ENCODE data around the gene MAD1L1.

DNA sequence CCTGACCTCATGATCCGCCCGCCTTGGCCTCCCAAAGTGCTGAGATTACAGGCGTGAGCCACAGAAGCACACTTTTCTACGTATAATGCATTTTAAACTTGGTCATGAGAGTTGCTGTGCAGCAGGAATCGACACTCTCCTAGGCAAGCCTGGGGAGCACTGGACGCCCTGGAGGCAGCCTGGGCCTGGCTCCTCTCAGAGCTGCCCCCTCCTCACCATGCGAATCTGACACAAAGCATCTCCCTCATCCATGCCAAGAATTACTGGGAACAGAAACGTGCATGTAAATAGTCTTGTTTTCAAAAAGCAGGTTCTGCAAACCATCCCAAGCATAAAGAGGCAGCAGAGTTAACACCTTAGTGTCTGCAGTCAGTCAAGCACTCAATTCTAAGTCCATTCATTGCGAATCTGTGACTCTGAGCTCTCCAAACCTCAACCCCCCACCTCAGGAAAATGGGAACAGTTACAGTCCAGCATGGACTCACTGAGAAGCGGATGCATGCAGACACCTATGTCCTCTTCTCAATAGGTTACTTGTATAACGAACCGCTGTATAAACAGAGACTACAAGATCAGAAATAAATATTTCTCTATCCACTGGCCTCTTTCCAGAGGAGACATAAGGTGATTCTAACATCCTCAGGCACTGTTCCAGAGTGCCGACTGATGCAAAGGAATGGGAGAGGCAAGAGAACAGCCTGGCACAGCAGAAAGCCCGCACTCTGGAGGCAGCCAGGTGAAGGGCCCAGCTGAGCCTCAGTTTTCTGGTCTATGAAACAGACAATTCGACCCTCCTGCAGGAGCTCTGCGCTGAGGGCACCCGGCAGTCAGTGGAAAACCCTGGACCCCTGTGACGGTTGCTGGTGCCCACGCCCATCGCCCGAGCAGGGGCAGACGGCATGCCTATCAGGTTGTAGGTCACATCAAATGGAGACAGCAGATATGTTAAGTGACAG, 68.9 kb downstream of the MAD1L1 start:
- TF ChIP-seq, protein P1, sequence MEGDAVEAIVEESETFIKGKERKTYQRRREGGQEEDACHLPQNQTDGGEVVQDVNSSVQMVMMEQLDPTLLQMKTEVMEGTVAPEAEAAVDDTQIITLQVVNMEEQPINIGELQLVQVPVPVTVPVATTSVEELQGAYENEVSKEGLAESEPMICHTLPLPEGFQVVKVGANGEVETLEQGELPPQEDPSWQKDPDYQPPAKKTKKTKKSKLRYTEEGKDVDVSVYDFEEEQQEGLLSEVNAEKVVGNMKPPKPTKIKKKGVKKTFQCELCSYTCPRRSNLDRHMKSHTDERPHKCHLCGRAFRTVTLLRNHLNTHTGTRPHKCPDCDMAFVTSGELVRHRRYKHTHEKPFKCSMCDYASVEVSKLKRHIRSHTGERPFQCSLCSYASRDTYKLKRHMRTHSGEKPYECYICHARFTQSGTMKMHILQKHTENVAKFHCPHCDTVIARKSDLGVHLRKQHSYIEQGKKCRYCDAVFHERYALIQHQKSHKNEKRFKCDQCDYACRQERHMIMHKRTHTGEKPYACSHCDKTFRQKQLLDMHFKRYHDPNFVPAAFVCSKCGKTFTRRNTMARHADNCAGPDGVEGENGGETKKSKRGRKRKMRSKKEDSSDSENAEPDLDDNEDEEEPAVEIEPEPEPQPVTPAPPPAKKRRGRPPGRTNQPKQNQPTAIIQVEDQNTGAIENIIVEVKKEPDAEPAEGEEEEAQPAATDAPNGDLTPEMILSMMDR (conservative IDR thresholded peaks at IDR 0.05; ENCODE audit: low read length) = no peak
- no peak for TF ChIP-seq EZH2phosphoT487 (IDR thresholded peaks at IDR 0.05; ENCODE audit: borderline replicate concordance, low read depth, low read length)

Data from OCI-LY7 (cell line).